Cortex of kidney (tissue), 1 donor: Measurements from ENCODE around the gene ZDHHC6.
"Not testable (repeated sequence)": the region's sequence is repeated elsewhere in the genome, so short reads cannot be mapped to it uniquely, and the experiment has no call there.

ENCODE experiments used
- DNase-seq: peaks from one replicate; lab custom pipeline; 2025; lab: John Stamatoyannopoulos, UW

Gene ZDHHC6

DNA sequence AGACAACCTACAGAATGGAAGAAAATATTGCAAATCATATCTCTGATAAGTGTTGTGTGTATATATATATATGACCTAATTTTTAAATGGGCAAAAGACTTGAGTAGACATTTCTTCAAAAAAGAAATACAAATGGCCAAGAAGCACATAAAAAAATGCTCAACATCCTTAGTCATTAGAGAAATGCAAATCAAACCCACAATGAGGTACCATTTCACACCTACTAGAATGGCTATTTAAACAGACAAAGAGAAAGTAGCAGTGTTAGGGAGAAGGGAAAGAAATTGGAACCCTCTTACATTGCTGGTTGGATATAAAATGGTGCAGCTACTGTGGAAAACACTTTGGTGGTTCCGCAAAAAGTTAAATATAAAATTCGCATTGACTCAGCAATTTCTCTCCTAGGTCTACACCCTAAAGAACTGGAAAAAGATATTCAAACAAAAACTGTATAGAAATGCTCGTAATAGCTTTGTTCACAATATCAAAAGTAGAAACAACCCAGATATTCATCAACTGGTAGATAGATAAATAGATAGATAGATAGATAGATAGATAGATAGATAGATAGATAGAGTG, 56.5 kb downstream of the ZDHHC6 start:
- no peak for DNase-seq

DNA sequence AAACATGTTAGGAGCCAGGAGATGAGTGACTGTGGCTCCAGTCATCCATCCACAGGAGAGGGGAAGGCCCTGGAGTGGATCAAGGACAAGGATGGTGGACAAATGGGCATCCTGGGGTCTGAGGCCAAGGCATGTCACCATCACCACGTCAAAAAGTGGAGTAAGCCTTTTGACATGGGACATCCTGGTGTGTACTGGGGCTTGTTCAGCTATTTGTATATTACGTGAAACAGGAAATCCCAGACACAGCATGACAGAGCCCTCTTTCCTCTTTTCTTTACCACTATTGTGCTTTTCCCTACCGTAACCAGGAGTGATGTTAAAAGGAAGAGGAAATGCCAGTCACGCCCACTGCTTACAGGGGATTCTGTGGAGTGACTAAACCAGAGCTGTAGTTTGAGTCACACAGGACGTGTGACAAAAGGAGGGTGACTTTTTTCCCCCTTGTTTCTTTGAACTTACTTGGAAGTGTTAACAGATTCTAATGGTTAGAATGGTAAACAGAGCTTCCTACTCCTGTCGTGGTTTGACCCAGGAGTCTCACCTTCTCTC, 57.4 kb downstream of the ZDHHC6 start:
- no peak for DNase-seq

DNA sequence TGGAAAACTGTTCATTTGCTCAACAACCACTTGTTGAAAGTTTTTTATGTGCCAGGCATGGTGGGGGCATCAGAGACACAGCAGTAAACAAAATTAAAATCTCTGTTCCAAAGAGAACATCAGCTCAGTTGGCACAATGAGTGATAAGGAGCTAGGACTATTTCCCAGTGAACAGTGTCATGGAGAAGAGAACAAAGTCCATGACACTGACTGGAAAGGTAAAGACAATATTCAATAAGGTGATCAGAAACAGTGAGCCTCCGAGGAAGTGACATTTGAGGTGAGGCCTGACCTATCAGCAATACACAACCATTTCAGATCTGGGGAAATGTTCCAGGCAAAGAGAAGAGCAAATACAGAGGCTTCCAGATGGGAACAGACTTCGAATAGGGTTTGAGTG, 58.2 kb downstream of the ZDHHC6 start:
- DNase-seq: no peak

DNA sequence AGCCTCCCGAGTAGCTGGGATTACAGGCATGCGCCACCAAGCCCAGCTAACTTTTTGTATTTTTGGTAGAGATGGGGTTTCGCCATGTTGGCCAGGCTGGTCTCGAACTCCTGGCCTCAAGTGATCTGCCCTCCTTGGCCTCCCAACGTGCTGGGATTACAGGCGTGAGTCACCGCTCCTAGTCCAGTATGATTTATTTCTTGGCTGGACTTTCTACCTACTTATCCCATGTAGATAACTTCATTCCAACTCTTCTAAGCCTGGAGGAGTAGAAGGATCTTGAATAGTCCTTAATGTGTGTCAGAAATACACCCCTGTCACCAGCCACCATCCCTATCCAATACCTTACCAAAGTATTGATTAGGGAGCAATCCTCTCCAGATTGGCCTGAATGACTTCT, 58.7 kb downstream of the ZDHHC6 start:
- DNase-seq: not testable (repeated sequence)

DNA sequence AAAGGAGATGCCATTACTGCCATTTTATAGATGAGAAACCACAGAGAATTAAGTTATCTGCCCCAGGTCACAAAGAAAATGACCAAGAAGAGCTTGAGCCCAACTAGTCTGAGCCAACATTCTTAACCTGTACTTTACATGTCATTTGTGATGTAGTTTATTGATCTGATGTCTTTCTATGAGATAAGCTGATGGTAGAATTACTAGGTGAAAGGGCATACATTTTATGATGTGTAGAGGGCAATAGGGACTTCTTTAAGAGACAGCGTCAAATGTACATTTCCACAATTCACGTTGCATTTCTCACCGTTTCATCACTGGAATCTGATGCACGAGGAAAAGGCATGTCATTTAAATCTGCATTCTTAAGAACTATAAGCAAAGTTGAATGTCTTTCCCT, 61.5 kb downstream of the ZDHHC6 start:
- no peak for DNase-seq

GRCh38 chr10:112384141-112384540, 62.6 kb downstream of the ZDHHC6 start:
- DNase-seq: no peak

DNA sequence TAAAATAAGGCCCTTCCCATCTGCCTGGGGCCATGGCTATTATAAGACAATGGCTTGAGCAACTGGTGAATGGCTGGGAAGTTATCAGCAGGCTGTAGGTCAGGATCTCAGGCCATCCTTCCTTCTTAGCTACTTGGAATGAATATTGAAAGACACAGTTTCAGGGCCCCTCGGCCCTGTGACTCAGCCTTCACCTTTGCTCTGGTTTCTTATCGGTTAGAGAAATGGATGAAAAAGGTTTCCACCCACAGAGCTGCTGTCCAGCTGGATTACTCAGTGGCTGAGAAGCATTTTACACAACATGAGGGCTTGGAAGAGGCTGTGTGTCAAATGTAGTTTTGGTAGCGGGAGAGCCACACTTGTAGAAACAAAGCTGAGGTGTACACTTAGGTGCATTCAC, 63.4 kb downstream of the ZDHHC6 start:
- no peak for DNase-seq

DNA sequence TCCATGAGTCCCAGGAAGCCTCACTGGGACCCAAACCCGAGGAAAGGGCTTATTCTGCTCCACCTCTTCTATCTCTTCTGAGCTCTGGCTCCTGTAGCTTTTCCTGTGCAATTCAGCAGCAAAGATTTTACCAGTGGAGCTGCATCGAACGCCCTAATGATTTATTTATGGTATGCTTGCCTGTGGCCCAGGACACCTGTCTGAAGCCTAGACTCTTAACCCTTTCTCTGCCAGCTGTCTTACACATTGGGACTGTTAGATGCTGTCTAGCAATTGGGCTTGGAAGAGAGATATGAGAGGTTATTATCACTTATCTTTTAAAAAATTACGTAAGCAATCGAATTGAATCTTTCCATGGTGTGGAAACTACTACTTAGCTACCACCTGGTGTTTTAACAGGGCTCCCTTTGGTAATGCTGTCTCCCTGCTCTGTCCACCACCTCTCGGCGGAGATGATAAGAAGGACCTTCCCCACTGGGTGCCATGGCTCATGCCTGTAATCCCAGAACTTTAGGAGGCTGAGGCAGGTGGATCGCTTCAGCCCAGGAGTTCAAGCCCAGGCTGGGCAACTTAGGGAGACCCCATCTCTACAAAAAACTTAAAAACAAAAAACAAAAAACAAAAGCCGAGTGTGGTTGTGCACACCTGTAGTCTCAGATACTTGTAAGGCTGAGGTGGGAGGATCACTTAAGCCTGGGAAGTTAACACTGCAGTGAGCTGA, 64.0 kb downstream of the ZDHHC6 start:
- no peak for DNase-seq
